Right renal pelvis (tissue), 4 donors: ENCODE results near the gene RAD51AP1. TPM values are rescaled to one million over a fixed set of nuclear protein-coding genes. Genes with fewer than 3 reads are reported as not detected.

Experiments used
- DNase-seq, 4 donors: peaks; one replicate each; pipeline ENCODE4 v3.0.0-alpha.2; 2013; ENCODE audit warnings: low read depth in 4 of 4, low spot score in 3 of 4, missing footprints in 1 of 4
- polyA plus RNA-seq, 4 donors: library from polyadenylated mRNA; unstranded; fragments of 120-200 nt; gene quantifications; one replicate each; pipeline ENCODE4 v1.2.1, GENCODE V29; 2013; ENCODE audit not compliant: insufficient read length in 4 of 4

Gene RAD51AP1
- polyA plus RNA-seq, 4 donors, result 21.6 to 32.9 (median 30.1) TPM

DNA sequence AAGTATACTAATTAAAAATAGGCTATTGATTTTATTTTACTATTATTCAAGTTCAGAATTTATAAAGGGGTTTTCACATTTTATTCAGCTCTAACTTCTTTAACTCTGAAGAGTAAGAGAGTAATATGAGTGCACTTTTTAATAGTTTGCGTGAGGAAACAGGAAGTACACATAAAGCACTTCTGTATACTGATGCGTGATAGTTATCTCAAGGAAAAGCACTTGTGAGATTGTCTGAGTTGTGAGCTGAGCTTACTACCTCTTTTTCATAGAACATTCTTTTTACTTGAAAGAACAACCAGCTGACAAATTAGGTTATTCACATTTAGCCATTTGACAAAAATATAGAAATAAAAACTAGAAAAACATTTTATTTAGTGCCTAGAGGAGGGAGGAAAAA lies 1.9 kb downstream of the RAD51AP1 start:
- no peak for DNase-seq

DNA sequence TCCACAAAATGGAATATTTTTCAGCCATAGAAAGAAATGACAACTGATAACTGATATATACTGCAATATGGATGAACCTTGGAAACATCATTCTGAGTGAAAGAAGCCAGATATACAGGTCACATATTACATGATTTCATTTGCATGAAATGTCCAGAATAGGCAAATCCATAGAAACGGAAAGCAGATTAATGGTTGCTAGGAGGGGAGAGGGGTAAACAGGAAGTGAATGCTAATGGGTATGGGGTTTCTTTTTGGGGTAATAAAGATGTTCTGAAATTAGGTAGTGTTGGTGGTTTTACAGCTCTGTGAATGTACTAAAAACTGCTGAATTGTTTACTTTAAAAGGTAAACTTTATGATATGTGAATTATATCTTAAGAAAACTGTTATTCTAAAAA lies 6.5 kb downstream of the RAD51AP1 start:
- DNase-seq, result no peak

GRCh38 chr12:4552191-4552590 lies 13.5 kb downstream of the RAD51AP1 start:
- no peak for DNase-seq

- no peak for DNase-seq
Measured at GRCh38 chr12:4553943-4554342, 15.3 kb downstream of the RAD51AP1 start.

DNA sequence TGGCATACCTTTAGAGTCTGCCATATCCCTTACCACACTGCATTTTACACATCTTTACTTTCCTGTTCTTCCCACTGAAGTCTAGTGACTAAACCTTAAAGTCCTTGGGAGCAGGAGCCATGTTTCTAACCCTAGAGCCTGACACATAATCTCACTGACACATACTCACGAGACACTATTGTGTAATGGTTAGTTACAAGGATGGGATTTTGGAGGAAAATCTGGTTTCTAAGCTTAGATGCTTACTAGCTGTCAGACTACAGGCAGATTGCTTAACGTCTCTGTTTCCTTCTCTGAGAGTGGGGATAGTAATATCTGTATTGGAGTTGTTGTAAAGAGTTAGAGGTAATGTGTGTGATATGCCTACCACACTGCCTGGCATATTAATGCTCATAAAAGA lies 17.1 kb downstream of the RAD51AP1 start:
- no peak for DNase-seq

DNA sequence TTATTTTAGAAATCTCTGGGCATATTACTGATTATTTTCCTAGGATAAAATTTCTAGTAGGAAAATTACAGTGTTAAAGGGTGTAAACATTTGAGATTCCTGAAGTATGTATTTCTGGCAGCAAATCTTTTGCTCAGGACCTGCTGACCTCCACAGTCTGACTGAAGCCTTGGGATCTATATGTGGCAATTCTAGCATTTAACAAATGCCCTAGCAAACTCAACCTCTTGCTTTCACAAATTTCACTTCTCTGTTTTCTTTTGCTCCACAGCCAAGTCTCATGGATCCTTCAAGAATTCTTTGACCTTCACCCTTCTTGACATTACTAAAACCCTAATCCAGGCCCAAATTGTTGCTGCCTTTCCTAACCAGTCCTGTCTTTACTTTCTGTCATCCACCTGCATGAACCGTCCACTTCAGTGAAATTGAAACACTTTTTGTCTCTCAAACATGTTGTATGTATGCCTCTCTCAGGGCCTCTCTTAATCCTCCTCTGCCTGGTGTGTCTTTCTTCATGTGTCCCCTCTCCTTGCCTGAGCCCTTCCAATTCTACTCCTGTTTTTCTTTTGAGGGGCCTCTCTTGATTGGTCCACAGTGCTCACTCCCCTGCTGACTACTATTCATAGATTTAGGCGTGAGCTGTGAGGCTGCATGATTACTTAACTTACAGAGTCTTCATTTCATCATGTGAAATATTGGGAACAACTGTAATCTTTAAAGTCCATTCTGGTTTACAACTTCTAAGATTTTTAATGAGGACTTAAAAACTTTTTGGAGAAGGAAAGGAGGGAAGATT lies 18.2 kb downstream of the RAD51AP1 start:
- no peak for DNase-seq

DNA sequence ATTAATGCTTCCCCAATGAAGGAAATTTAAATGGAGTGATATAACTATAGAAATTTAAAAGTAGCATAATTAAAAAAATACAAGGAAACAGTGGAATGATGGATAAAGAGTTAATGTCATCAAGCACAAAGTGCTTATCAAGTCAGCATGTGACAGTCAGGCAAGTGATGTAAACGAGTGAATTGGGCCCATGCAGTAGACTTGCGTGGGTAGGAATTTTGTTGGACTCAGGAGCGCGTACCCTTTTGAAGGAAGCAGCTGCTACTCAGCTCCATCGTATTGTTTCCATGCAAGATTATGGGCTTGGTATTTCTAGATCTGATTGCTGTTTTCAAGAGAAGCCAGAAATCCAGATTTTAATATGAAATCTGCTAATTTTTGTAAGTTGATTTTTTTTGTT lies 18.9 kb downstream of the RAD51AP1 start:
- no peak for DNase-seq

- no peak for DNase-seq
Measured at GRCh38 chr12:4558171-4558570, 19.5 kb downstream of the RAD51AP1 start.

DNA sequence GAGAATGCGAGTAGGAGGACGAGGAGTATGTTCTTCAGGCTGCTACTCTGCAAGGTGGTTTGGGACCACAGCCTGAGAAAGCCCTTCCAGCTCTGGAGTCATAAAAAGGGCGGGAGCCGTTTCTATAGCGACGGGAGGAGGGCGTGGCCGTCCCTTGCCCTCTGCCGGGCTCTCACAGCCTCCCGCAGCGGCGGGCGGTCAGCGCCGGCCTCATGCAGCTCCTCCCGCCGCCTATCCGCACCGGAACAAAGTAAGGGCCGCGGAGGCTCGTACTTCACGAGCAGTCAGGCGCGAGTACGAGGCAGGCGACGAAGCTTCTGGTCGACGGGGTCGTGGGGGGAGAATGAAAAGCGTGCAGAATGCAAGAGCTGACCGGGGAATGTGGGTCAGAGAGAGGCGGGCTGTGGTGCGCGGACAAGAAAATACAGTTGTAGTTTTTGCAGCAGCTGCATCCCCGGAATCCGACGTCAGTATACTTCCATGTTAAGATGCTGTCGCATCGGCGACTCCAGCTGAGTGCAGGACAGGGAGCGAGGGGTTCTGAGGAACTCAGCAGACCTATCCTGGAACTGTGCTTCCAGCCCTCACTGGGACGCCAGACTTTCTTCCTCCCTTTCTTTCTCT lies 23.5 kb downstream of the RAD51AP1 start, which contains the start of gene DYRK4:
TSS of gene DYRK4 (plus strand) at position 175 of the 624 bp plus-strand sequence. CDS start at position 213, 38 bp downstream.
- peak; percentile 70 to 83 (median 75) for DNase-seq

- DNase-seq, result no peak
Measured at GRCh38 chr12:4563336-4563735, 24.6 kb downstream of the RAD51AP1 start.

DNA sequence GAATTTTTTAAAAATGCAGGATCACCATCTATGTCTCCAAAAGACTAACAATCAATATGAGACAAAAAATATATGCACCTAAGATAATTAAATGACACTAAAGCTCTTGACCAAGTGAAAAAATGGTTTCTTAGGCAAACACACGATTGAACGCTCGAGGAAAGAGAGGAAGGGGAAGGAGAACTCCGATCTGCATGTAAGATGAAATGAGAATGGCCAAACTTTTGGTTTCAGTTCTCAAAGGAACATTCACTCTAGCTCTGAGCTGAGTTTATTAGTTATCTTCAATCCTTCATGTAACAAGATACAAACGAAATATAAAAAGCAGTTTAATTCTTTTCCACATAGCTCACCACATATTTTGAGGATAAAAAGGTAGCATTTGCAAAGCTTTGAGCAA lies 26.1 kb downstream of the RAD51AP1 start:
- DNase-seq, result no peak

GRCh38 chr12:4566474-4566873 lies 27.8 kb downstream of the RAD51AP1 start:
- DNase-seq, result no peak

DNA sequence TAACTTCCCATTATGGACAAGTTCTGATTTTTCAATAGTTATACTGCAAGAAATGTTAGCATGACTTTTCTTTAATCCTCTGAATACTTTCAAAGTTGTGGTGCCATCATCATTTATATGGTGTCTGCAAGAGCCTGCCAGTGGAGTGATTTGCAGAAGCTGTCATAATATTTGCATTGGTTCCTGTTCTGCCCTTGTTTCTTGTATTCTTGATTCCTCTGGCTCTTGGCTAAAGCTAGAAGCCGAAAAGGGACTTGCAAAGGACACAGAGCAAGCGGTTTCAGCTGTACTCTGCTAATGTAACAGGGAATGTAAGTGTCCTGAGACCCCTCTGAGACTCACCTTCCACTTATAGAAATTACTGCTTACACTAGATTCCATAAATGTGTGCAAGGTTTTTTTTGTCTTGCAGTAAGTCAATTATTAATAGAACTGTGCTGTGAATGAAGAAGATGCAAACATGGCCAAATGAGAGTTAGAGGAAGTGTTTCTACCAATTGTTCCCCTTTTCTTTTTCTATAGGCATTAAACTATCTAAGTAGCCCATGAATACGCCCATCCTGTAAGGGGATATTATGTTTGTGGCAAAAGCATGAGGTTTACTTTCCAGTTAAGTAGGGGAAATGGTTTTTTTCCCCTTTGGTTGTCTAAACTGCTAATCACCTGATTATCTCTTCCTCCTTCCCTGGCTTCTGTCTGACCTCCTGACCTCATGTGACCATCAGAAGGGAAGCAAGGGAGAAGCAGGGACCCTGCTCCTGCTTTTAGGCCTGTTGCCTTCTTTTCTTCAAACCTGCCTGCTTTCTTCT lies 28.6 kb downstream of the RAD51AP1 start:
- no peak for DNase-seq

GRCh38 chr12:4569261-4569660 lies 30.6 kb downstream of the RAD51AP1 start:
- no peak for DNase-seq

- DNase-seq, result no peak
Measured at GRCh38 chr12:4572680-4573079, 34.0 kb downstream of the RAD51AP1 start.

DNA sequence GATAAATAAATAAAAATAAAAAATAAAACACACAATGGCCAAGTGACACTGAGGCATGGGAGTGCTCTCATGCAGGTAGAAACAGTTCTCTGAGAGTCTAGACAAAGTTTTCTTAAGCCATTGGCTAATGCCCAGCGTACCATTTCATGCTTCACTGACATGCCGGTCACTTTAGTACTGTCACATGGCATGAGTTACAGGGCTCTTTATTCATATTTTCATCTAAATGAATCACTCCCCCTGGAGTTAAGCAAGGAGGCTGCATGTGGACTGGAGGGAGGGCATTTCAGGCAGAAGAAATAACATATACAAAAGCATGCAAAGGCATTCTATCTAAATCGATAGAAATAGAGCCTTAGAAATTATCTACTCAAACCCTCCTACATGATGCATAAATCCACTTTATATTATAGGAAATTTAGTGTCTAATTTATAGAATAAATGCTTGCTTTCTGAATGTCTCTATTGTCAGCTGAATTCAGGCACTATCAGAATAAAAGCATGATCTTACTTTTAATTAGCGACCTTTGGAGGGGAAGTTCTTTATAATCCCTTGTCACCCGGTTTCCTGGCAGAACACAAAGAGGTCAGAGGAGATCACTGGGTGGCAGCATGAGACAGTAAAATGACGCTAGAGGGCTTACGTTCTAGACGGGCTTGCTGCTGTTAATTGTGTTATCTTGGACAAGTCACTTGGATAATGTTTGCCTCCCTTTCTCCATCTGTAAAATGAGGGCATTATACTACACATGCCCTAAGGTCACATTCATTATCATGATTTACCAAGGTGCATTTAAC lies 40.8 kb downstream of the RAD51AP1 start:
- DNase-seq, result no peak

DNA sequence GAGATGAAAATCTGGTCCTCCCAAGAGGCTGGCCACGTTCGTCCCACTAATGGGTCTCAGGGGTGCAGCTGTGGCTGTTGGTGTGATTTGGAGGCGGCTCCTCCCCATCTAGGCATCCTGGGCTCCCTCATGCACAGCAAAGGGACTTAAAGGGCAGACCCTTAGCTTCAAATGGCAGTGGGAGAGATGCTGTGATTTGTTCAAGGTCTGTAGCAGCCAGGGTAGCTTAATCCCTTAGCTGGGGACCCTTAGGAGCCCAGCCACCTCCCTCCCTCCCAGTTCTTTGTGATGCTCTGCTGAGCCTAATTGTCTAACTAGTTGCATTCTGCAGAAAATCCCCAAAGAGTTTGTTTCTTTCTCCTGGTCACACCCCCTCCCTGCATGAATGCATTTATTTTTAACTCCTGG lies 41.6 kb downstream of the RAD51AP1 start:
- DNase-seq, result no peak

GRCh38 chr12:4584281-4584680 lies 45.6 kb downstream of the RAD51AP1 start:
- DNase-seq, result no peak

- DNase-seq, result no peak
Measured at GRCh38 chr12:4584896-4585295, 46.2 kb downstream of the RAD51AP1 start.

DNA sequence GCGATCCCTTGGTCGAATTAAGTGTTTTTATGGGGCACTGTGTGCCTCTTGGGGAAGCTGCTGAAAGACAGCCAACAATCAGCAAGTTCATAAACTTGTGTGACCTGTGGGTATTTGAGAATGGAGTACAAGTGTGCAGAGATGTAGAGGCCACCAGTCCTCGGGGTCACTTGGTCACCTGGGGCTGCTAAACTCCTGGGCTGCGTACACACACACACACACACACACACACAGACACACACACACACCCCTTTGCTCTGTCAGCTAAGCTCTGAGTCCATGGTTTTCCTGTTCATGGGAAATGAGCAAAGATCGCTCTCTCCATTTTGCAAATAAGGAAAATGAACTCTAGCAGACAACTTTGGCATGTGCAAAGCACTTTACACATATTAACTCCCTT lies 47.8 kb downstream of the RAD51AP1 start:
- no peak for DNase-seq

DNA sequence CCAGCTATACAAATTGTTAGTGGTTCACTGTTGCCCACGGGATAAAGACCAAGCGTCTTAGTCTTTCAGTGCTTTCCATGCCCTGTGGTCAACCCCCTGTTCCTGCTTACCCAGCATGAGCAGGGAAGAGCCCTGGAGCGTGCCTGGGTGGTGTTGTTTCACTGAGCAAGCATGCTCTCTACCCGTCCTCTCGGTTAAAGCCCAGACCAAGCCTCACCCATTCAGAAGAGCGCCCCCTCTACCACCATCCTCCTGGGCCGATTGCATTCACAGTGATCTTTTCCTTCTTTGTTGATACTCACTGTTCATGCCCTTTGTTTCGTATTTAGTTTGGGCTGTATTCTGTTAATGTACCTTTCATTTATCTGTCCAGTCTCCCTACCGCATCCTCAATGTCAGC lies 48.4 kb downstream of the RAD51AP1 start:
- DNase-seq, result no peak
